NB4 (cell line): ENCODE data around the gene FRAS1.

Experiments used
- CTCF ChIP-seq: IDR thresholded peaks from one replicate; pipeline ENCODE4 v1.5.1; 2012; ENCODE audit warnings: low read depth, low read length
- MAX ChIP-seq: IDR thresholded peaks from 2 replicates; pipeline ENCODE4 v1.6.1; 2011; ENCODE audit warnings: low read depth, low read length
- POLR2A ChIP-seq: IDR thresholded peaks from 2 replicates; pipeline ENCODE4 v1.6.1; 2011; ENCODE audit warnings: mild to moderate bottlenecking; ENCODE audit not compliant: insufficient read length; ENCODE audit errors: extremely low read depth

DNA sequence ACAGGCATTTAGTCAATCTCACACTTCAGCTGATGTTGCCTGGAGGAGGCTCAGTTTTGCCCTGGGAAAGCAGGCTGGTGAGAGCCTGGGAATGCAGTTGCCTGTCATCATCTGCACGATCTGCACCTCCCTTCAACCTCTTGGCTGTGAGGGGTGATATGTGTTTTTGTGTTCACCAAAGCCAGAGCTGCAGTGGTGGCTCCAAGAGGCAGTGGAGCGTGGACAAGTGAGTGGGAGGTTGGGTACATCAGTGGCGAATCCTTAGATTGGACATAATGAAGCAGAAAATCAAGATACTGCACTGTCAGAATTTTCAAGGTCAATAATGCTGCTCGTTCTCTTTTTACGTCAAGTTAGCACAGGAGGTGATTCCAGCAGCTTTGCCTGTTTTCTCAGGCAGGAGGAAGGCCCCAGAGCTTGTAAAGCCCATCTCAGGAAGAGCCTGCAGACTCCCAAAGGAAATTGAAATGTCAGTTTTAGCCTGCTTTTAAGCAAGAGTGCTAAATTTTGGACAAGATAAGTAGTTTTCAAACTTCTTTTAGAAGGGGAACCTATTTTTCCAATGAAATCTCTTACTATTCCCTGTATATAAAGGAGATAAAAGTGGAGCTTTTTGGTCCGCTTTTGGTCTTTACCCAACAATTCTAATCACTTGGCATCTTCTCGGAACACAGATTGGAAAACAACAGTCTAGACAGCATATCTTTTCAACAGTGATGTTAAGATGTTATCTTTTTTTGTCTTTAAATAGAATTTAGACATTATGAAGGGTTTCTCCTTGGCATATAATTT is 92.8 kb downstream of the FRAS1 start:
- TF ChIP-seq CTCF (no peak), POLR2A (no peak), MAX (no peak)
